ENCODE results near the gene CMSS1. TPM values are rescaled to one million over a fixed set of nuclear protein-coding genes. Genes with fewer than 3 reads are reported as not detected.

The CMSS1 gene
- total RNA-seq, 1 donor from 2014 or later, result 34.8 TPM

GRCh38 chr3:99810403-99810802, 7.3 kb upstream of the CMSS1 start:
- intact Hi-C loops (cut with micrococcal nuclease), result no loop called here
- Histone ChIP-seq H3K27me3 (ENCODE audit: low read depth) (no peaks in the 10 kb centered on the region), H3K27ac (replicated peaks) (no peak overlapping the region), H3K9me3 (replicated peaks) (peaks cover 5% of the 10 kb centered on the region), H3K36me3 (no peaks in the 10 kb centered on the region), H3K4me1 (peaks cover 18% of the 10 kb centered on the region), H3K4me3 (no peak overlapping the region)
- DNase-seq, result no peak
- no peak for TF ChIP-seq CTCF (IDR thresholded peaks at IDR 0.05; ENCODE audit: borderline replicate concordance)

GRCh38 chr3:99817047-99817436, 620 bp upstream of the CMSS1 start:
- DNase-seq, result no peak
- Histone ChIP-seq H3K27ac (replicated peaks) (peak overlapping the region; percentile 84), H3K36me3 (no peaks in the 10 kb centered on the region), H3K9me3 (replicated peaks) (no peaks in the 10 kb centered on the region), H3K4me3 (peak overlapping the region; percentile 80), H3K27me3 (ENCODE audit: low read depth) (no peaks in the 10 kb centered on the region), H3K4me1 (peaks cover 23% of the 10 kb centered on the region)
- no peak for TF ChIP-seq CTCF (IDR thresholded peaks at IDR 0.05; ENCODE audit: borderline replicate concordance)
- intact Hi-C loops (cut with micrococcal nuclease), result no loop called here

GRCh38 chr3:99818818-99819217, 1.2 kb downstream of the CMSS1 start:
- DNase-seq, result no peak
- no peak overlapping the region for H3K27ac ChIP-seq (replicated peaks)
- TF ChIP-seq CTCF (IDR thresholded peaks at IDR 0.05; ENCODE audit: borderline replicate concordance), result no peak
- no peaks in the 10 kb centered on the region for H3K36me3 ChIP-seq
- intact Hi-C loops (cut with micrococcal nuclease), result no loop called here
- H3K4me3 ChIP-seq, result peak overlapping the region; percentile 80
- no peaks in the 10 kb centered on the region for H3K27me3 ChIP-seq (ENCODE audit: low read depth)
- no peaks in the 10 kb centered on the region for H3K9me3 ChIP-seq (replicated peaks)
- peaks cover 23% of the 10 kb centered on the region for H3K4me1 ChIP-seq

- Histone ChIP-seq H3K27ac (replicated peaks) (no peak overlapping the region), H3K4me1 (peaks cover under 1% of the 10 kb centered on the region), H3K9me3 (replicated peaks) (no peaks in the 10 kb centered on the region), H3K4me3 (no peak overlapping the region), H3K36me3 (peaks cover under 1% of the 10 kb centered on the region), H3K27me3 (ENCODE audit: low read depth) (no peaks in the 10 kb centered on the region)
- no peak for TF ChIP-seq CTCF (IDR thresholded peaks at IDR 0.05; ENCODE audit: borderline replicate concordance)
- no peak for DNase-seq
- intact Hi-C loops (cut with micrococcal nuclease), result no loop called here
These were observed 6.4 kb downstream of the CMSS1 start for GRCh38 chr3:99823723-99824711.

- Histone ChIP-seq H3K27me3 (ENCODE audit: low read depth) (no peaks in the 10 kb centered on the region), H3K27ac (replicated peaks) (no peak overlapping the region), H3K4me1 (no peaks in the 10 kb centered on the region), H3K36me3 (peaks cover 8% of the 10 kb centered on the region), H3K9me3 (replicated peaks) (no peaks in the 10 kb centered on the region), H3K4me3 (no peak overlapping the region)
- intact Hi-C loops (cut with micrococcal nuclease), result no loop called here
- TF ChIP-seq CTCF (IDR thresholded peaks at IDR 0.05; ENCODE audit: borderline replicate concordance), result no peak
- DNase-seq, result no peak
These were observed 7.5 kb downstream of the CMSS1 start for GRCh38 chr3:99825004-99825640.

Data from left ventricle myocardium inferior (tissue), 1 donor.